Mesenchymal stem cell (in vitro differentiated cells and primary cell): ENCODE measurements around the gene CDCA7L.

Experiments
- DNase-seq: peaks from one replicate; pipeline ENCODE4 v3.0.0-alpha.2; 2013
- H2AFZ ChIP-seq: one replicate; pipeline ENCODE4 v1.6.1; 2013; ENCODE audit warnings: low read depth, mild to moderate bottlenecking, control low read depth, inconsistent platforms, low read length, moderate library complexity
- H2AK5ac ChIP-seq: 2 replicates; pipeline ENCODE4 v1.6.1; 2013; ENCODE audit warnings: low read length, moderate library complexity, mild to moderate bottlenecking, inconsistent platforms; ENCODE audit not compliant: severe bottlenecking
- H2BK120ac ChIP-seq: one replicate; pipeline ENCODE4 v1.6.1; 2013; ENCODE audit warnings: low read depth, mild to moderate bottlenecking, inconsistent platforms, low read length, moderate library complexity
- H2BK12ac ChIP-seq, 2 experiments: one replicate each; pipeline ENCODE4 v1.6.1; 2013; ENCODE audit warnings: inconsistent platforms in 2 of 2, low read length in 2 of 2, mild to moderate bottlenecking in 2 of 2, moderate library complexity in 2 of 2, control low read depth in 1 of 2
- H2BK15ac ChIP-seq: one replicate; pipeline ENCODE4 v1.6.1; 2013; ENCODE audit warnings: mild to moderate bottlenecking, low read depth, inconsistent platforms; ENCODE audit not compliant: poor library complexity, severe bottlenecking
- H2BK5ac ChIP-seq: 2 replicates; pipeline ENCODE4 v1.6.1; 2013; ENCODE audit warnings: low read depth, mild to moderate bottlenecking, low read length, control low read depth, inconsistent platforms; ENCODE audit not compliant: poor library complexity, severe bottlenecking
- H3K14ac ChIP-seq, 2 experiments: one replicate each; pipeline ENCODE4 v1.6.1; 2013; ENCODE audit warnings: inconsistent platforms in 2 of 2, low read length in 2 of 2, control low read depth in 1 of 2, mild to moderate bottlenecking in 1 of 2, moderate library complexity in 1 of 2
- H3K18ac ChIP-seq, 2 experiments: one replicate each; pipeline ENCODE4 v1.6.1; 2013; ENCODE audit warnings: inconsistent platforms in 2 of 2, low read length in 2 of 2, control low read depth in 1 of 2, low read depth in 1 of 2, mild to moderate bottlenecking in 1 of 2
- H3K23ac ChIP-seq, 2 experiments: one replicate each; pipeline ENCODE4 v1.6.1; 2013; ENCODE audit warnings: inconsistent platforms in 2 of 2, low read length in 2 of 2, mild to moderate bottlenecking in 2 of 2, moderate library complexity in 2 of 2, control low read depth in 1 of 2
- H3K27ac ChIP-seq: 2 replicates; pipeline ENCODE4 v1.5.1; 2013; ENCODE audit warnings: mild to moderate bottlenecking, moderate library complexity, low read length, control low read depth, inconsistent platforms; ENCODE audit not compliant: poor library complexity, severe bottlenecking
- H3K27me3 ChIP-seq, 2 experiments: 2 replicates each; pipeline versions ENCODE4 v1.6.1 to v1.7.0; 2013; ENCODE audit warnings: low read length in 2 of 2, mild to moderate bottlenecking in 2 of 2, moderate library complexity in 2 of 2, control low read depth in 1 of 2, inconsistent platforms in 1 of 2; ENCODE audit not compliant: control insufficient read depth in 1 of 2, insufficient read depth in 1 of 2
- H3K36me3 ChIP-seq, 2 experiments: 2 replicates each; pipeline versions ENCODE4 v1.6.1 to v1.7.0; 2013; ENCODE audit warnings: low read length in 2 of 2, control low read depth in 1 of 2, inconsistent platforms in 1 of 2, low read depth in 1 of 2, mild to moderate bottlenecking in 1 of 2; ENCODE audit not compliant: insufficient read depth in 2 of 2, control insufficient read depth in 1 of 2
- H3K4ac ChIP-seq, 2 experiments: one replicate each; pipeline ENCODE4 v1.6.1; 2013; ENCODE audit warnings: inconsistent platforms in 2 of 2, low read length in 2 of 2, mild to moderate bottlenecking in 2 of 2, moderate library complexity in 2 of 2, control low read depth in 1 of 2, low read depth in 1 of 2
- H3K4me1 ChIP-seq: 2 replicates; pipeline ENCODE4 v1.6.1; 2013; ENCODE audit warnings: low read depth, low read length, control low read depth; ENCODE audit not compliant: control insufficient read depth, insufficient read depth
- H3K4me2 ChIP-seq: 2 replicates; pipeline ENCODE4 v1.6.1; 2013; ENCODE audit warnings: low read length, mild to moderate bottlenecking, inconsistent platforms; ENCODE audit not compliant: poor library complexity, severe bottlenecking
- H3K4me3 ChIP-seq, 2 experiments: 2 replicates each; pipeline versions ENCODE4 v1.5.1 to v1.7.0; 2013; ENCODE audit warnings: low read length in 2 of 2, mild to moderate bottlenecking in 2 of 2, control low read depth in 1 of 2, low read depth in 1 of 2; ENCODE audit not compliant: insufficient read depth in 1 of 2
- H3K79me1 ChIP-seq: replicated peaks from 2 replicates; pipeline ENCODE4 v1.6.1; 2013; ENCODE audit warnings: mild to moderate bottlenecking, control low read depth, low read length, inconsistent platforms; ENCODE audit not compliant: poor library complexity, severe bottlenecking
- H3K9ac ChIP-seq: 2 replicates; pipeline ENCODE4 v1.7.0; 2013; ENCODE audit warnings: mild to moderate bottlenecking, low read length, moderate library complexity
- H3K9me3 ChIP-seq: 2 replicates; pipeline ENCODE4 v1.7.0; 2013; ENCODE audit warnings: mild to moderate bottlenecking, low read length; ENCODE audit not compliant: control insufficient read depth
- H4K8ac ChIP-seq: one replicate; pipeline ENCODE4 v1.6.1; 2013; ENCODE audit warnings: inconsistent platforms, mild to moderate bottlenecking, low read length, moderate library complexity
- H4K91ac ChIP-seq: one replicate; pipeline ENCODE4 v1.6.1; 2013; ENCODE audit warnings: mild to moderate bottlenecking, low read length, inconsistent platforms
- WGBS: methylation state at CpG from one replicate; pipeline ENCODE4 v1.1.7; 2013; ENCODE audit warnings: mixed read lengths; 5-methylcytosine and 5-hydroxymethylcytosine counted together

Gene CDCA7L

GRCh38 chr7:21893401-21893800, 52.3 kb downstream of the CDCA7L start:
- Histone ChIP-seq H3K9ac (no peak overlapping the region), H3K36me3 (peaks cover 0 to 5% of the 10 kb centered on the region in 2 experiments), H2BK120ac (no peak overlapping the region), H4K91ac (no peak overlapping the region), H3K4ac (no peak overlapping the region), H2BK5ac (no peak overlapping the region), H3K4me2 (no peak overlapping the region), H3K14ac (no peak overlapping the region), H2AFZ (no peak overlapping the region), H2BK15ac (no peak overlapping the region), H3K9me3 (no peaks in the 10 kb centered on the region), H4K8ac (no peak overlapping the region), H3K4me3 (no peak overlapping the region), H2AK5ac (no peak overlapping the region), H2BK12ac (no peak overlapping the region), H3K79me1 (no peaks in the 10 kb centered on the region), H3K4me1 (no peaks in the 10 kb centered on the region), H3K27me3 (no peaks in the 10 kb centered on the region), H3K18ac (no peak overlapping the region), H3K27ac (no peak overlapping the region), H3K23ac (no peak overlapping the region)
- WGBS, result 97% methylated on average over 2 of the region's 3 CpGs
- DNase-seq, result no peak

GRCh38 chr7:21891291-21891690, 54.4 kb downstream of the CDCA7L start:
- Histone ChIP-seq H2AK5ac (no peak overlapping the region), H3K9me3 (no peaks in the 10 kb centered on the region), H3K4me3 (no peak overlapping the region), H3K79me1 (no peaks in the 10 kb centered on the region), H3K27ac (no peak overlapping the region), H3K14ac (no peak overlapping the region), H3K4me1 (no peaks in the 10 kb centered on the region), H3K23ac (no peak overlapping the region), H2BK120ac (no peak overlapping the region), H3K36me3 (peaks cover 0 to 5% of the 10 kb centered on the region in 2 experiments), H3K4me2 (no peak overlapping the region), H4K91ac (no peak overlapping the region), H4K8ac (no peak overlapping the region), H3K9ac (no peak overlapping the region), H2BK12ac (no peak overlapping the region), H2BK15ac (no peak overlapping the region), H2BK5ac (no peak overlapping the region), H2AFZ (no peak overlapping the region), H3K27me3 (no peaks in the 10 kb centered on the region), H3K4ac (no peak overlapping the region), H3K18ac (no peak overlapping the region)
- no peak for DNase-seq
- 86% methylated on average over 2 of the region's 3 CpGs for WGBS

- no peak overlapping the region for H3K14ac ChIP-seq
- H3K9ac ChIP-seq, result no peak overlapping the region
- H2AK5ac ChIP-seq, result no peak overlapping the region
- no peak overlapping the region for H3K27ac ChIP-seq
- no peaks in the 10 kb centered on the region for H3K9me3 ChIP-seq
- no peak overlapping the region for H4K91ac ChIP-seq
- H3K23ac ChIP-seq, result no peak overlapping the region
- no peaks in the 10 kb centered on the region for H3K27me3 ChIP-seq
- no peak overlapping the region for H2BK12ac ChIP-seq
- H3K4me1 ChIP-seq, result no peaks in the 10 kb centered on the region
- no peaks in the 10 kb centered on the region for H3K79me1 ChIP-seq
- H3K4me3 ChIP-seq, result no peak overlapping the region
- no peak overlapping the region for H2AFZ ChIP-seq
- no peak overlapping the region for H3K4ac ChIP-seq
- H3K18ac ChIP-seq, result no peak overlapping the region
- H2BK120ac ChIP-seq, result no peak overlapping the region
- no peaks in the 10 kb centered on the region for H3K36me3 ChIP-seq
- no peak for DNase-seq
- H2BK5ac ChIP-seq, result no peak overlapping the region
- no peak overlapping the region for H2BK15ac ChIP-seq
- H3K4me2 ChIP-seq, result no peak overlapping the region
- 93% methylated on average over 4 of the region's 4 CpGs for WGBS
- no peak overlapping the region for H4K8ac ChIP-seq
Measured at GRCh38 chr7:21887779-21888178, 57.9 kb downstream of the CDCA7L start.

GRCh38 chr7:21887353-21887752, 58.3 kb downstream of the CDCA7L start:
- Histone ChIP-seq H3K9me3 (no peaks in the 10 kb centered on the region), H3K27ac (no peak overlapping the region), H3K4me1 (no peaks in the 10 kb centered on the region), H3K36me3 (no peaks in the 10 kb centered on the region), H3K14ac (no peak overlapping the region), H2BK120ac (no peak overlapping the region), H4K8ac (no peak overlapping the region), H2AFZ (no peak overlapping the region), H3K4me3 (no peak overlapping the region), H3K4ac (no peak overlapping the region), H3K79me1 (no peaks in the 10 kb centered on the region), H3K27me3 (no peaks in the 10 kb centered on the region), H3K9ac (no peak overlapping the region), H4K91ac (no peak overlapping the region), H3K18ac (no peak overlapping the region), H2AK5ac (no peak overlapping the region), H2BK15ac (no peak overlapping the region), H2BK12ac (no peak overlapping the region), H3K4me2 (no peak overlapping the region), H2BK5ac (no peak overlapping the region), H3K23ac (no peak overlapping the region)
- WGBS, result 100% methylated on average over 1 of the region's 2 CpGs
- no peak for DNase-seq
